ENCODE results near the gene SMARCA2. TPM values are rescaled to one million over a fixed set of nuclear protein-coding genes. Genes with fewer than 3 reads are reported as not detected.

SMARCA2 gene
- total and polyA plus RNA-seq, 4 experiments from 2014 or later: 18.5 to 245 (median 142) TPM

DNA sequence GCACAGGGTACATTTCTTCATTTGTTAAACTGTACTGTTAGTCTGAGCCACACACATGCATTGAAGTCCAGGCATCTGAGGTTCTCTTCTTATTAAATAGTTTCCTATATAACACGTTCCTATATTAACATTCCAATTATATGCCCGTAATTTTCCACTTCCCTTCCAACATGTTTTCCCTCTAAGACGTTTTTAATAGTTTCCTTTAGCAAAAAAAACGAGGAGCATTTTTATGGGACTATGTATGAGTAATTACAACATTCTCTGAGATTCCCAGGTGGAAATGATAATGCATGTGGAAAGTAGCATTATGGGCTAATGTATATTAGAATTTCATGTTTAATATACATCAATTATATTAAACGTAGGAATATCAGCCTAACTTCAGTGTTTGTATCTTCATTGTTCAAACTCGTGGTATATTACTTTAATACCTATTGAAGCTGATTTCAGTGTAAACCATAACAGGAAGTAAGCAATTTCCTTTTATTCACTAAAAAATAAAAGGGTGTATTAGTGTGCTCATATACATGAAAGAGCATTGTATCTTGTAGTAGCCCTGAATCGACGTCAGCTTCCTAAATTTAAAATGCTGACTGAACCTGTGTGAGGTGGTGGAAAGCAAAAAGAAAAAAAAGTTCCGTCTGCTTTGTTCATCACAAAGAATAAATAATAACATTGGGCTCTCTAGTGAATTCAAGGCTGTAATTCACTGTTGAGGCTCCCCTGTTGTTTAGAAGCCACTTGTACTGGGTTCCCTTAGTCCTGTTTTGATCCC lies 11.3 kb downstream of the SMARCA2 start:
- peak overlapping the region; percentile 62 to 96 (median 91) for H3K27ac Mint-ChIP-seq
- peaks cover 21 to 30% of the 10 kb centered on the region in 2 donors for H3K36me3 Mint-ChIP-seq
- peak overlapping the region; percentile 10 to 79 (median 54) for H3K4me3 Mint-ChIP-seq
- peaks cover 97% of the 10 kb centered on the region for H3K4me1 ChIP-seq (ENCODE audit: insufficient read depth, low read length)
- POLR2A ChIA-PET (ENCODE audit: partially characterized antibody): interaction anchor here (1.4 to 3.6 kb wide), 4 partner anchors 10 to 28 kb away, joined by 3 to 88 read pairs (median 14); partner anchors contain the start of gene SMARCA2
- H3K27me3 Mint-ChIP-seq: no peaks in the 10 kb centered on the region
- H3K27ac ChIP-seq (ENCODE audit: low read depth, low read length): peak overlapping the region; percentile 14
- H3K36me3 ChIP-seq (ENCODE audit: insufficient read depth, low read length): peaks cover 7% of the 10 kb centered on the region
- DNase-seq: peak; percentile 59 to 76 (median 71)
- no peaks in the 10 kb centered on the region for H3K27me3 ChIP-seq (ENCODE audit: insufficient read depth, low read length)
- CTCF ChIA-PET (ENCODE audit: partially characterized antibody): interaction anchor here (1.0 to 1.9 kb wide), 7 partner anchors 12 to 61 kb away, joined by 3 to 7 read pairs (median 3); partner anchors contain the start of gene SMARCA2
- no peaks in the 10 kb centered on the region for H3K9me3 Mint-ChIP-seq
- intact Hi-C loops (cut with micrococcal nuclease): loop anchor here (1.0 kb wide), 1 partner anchor 8 kb away; no protein-coding TSS in a partner anchor
- no peaks in the 10 kb centered on the region for H3K9me3 ChIP-seq (ENCODE audit: control insufficient read depth in 1 of 2, low read length in 2 of 2)
- peaks cover 86 to 99% (median 93%) of the 10 kb centered on the region in 4 donors for H3K4me1 Mint-ChIP-seq
- H3K4me3 ChIP-seq (ENCODE audit: low read length in 2 of 2): no peak overlapping the region

DNA sequence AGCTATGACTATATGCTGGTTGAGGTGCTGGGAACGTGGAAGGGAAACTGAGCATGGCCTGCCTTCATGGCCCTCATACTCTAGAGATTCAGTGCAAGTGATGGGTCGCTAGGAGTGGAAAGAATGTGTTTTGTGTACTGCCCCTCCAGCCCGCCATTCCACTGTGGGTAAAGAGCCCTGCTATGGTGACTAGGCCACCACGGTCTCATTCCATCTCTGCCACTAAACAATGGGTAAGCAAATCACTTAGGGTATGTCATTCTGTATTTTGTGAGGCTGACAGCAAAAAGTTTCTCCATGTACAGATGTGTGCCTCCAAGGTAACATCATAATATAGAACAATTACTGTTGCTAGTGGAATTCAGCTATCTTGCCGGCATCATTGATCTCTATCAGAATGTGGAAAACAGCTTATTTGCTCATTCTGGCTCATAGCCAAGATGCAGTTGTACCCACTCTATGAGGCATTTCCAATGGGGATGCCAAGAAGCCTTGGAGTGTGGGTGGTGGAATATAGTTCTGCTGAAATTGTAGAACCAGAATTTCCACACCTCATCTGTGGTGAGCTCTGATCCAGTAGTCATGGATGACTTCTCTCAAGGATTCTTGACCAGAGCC lies 12.5 kb downstream of the SMARCA2 start:
- Histone ChIP-seq H3K36me3 (ENCODE audit: insufficient read depth, low read length) (peaks cover 12% of the 10 kb centered on the region), H3K9me3 (ENCODE audit: control insufficient read depth in 1 of 2, low read length in 2 of 2) (no peaks in the 10 kb centered on the region), H3K4me3 (ENCODE audit: low read length in 2 of 2) (no peak overlapping the region), H3K27me3 (ENCODE audit: insufficient read depth, low read length) (no peaks in the 10 kb centered on the region), H3K4me1 (ENCODE audit: insufficient read depth, low read length) (peaks cover 97% of the 10 kb centered on the region), H3K27ac (ENCODE audit: low read depth, low read length) (no peak overlapping the region)
- ChIA-PET POLR2A (ENCODE audit: partially characterized antibody) (interaction anchor here (1.5 to 3.6 kb wide), 3 partner anchors 11 to 26 kb away, joined by 5 to 88 read pairs (median 22); partner anchors contain the start of gene SMARCA2), CTCF (ENCODE audit: partially characterized antibody) (interaction anchor here (0.8 to 1.9 kb wide), 7 partner anchors 15 to 31 kb away, joined by 3 to 7 read pairs (median 4); no protein-coding TSS in a partner anchor)
- DNase-seq: no peak
- Mint-ChIP-seq H3K4me3 (peak overlapping the region in 6 of 8 donors; percentile 33 to 63 (median 56)), H3K4me1 (peaks cover 81 to 99% (median 90%) of the 10 kb centered on the region in 4 donors), H3K9me3 (no peaks in the 10 kb centered on the region), H3K27ac (peak overlapping the region in 6 of 7 donors; percentile 79 to 96 (median 86)), H3K36me3 (peaks cover 26 to 41% of the 10 kb centered on the region in 2 donors), H3K27me3 (no peaks in the 10 kb centered on the region)
- intact Hi-C loops (cut with micrococcal nuclease): no loop called here

DNA sequence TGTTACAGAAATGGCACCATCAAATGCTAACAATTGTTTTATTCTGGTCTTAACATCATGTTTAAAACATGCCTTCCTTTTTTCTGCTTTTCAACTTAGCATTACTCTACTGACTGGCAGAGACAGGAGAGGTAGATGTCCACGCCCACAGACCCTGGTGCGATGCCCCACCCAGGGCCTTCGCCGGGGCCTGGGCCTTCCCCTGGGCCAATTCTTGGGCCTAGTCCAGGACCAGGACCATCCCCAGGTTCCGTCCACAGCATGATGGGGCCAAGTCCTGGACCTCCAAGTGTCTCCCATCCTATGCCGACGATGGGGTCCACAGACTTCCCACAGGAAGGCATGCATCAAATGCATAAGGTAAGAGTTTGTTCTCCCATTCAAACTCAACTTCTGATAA lies 13.7 kb downstream of the SMARCA2 start:
- Histone ChIP-seq H3K4me1 (ENCODE audit: insufficient read depth, low read length) (peaks cover 85% of the 10 kb centered on the region), H3K9me3 (ENCODE audit: control insufficient read depth in 1 of 2, low read length in 2 of 2) (no peaks in the 10 kb centered on the region), H3K27me3 (ENCODE audit: insufficient read depth, low read length) (no peaks in the 10 kb centered on the region), H3K36me3 (ENCODE audit: insufficient read depth, low read length) (peaks cover 24% of the 10 kb centered on the region), H3K4me3 (ENCODE audit: low read length in 2 of 2) (no peak overlapping the region), H3K27ac (ENCODE audit: low read depth, low read length) (no peak overlapping the region)
- DNase-seq: no peak
- ChIA-PET POLR2A (ENCODE audit: partially characterized antibody) (interaction anchor here (3.6 kb wide), 1 partner anchor 12 kb away, joined by 88 read pairs; the partner anchor contains the start of gene SMARCA2), CTCF (ENCODE audit: partially characterized antibody) (interaction anchor here (0.8 kb wide), 1 partner anchor 25 kb away, joined by 4 read pairs; no protein-coding TSS in a partner anchor)
- Mint-ChIP-seq H3K9me3 (no peaks in the 10 kb centered on the region), H3K27ac (peak overlapping the region in 4 of 7 donors; percentile 6 to 96 (median 65)), H3K4me1 (peaks cover 71 to 90% (median 79%) of the 10 kb centered on the region in 4 donors), H3K4me3 (no peak overlapping the region), H3K27me3 (no peaks in the 10 kb centered on the region), H3K36me3 (peaks cover 38 to 54% of the 10 kb centered on the region in 2 donors)
- intact Hi-C loops (cut with micrococcal nuclease): no loop called here

GRCh38 chr9:2029666-2030170 lies 14.6 kb downstream of the SMARCA2 start:
- Histone ChIP-seq H3K27me3 (ENCODE audit: insufficient read depth, low read length) (no peaks in the 10 kb centered on the region), H3K4me3 (ENCODE audit: low read length in 2 of 2) (no peak overlapping the region), H3K4me1 (ENCODE audit: insufficient read depth, low read length) (peaks cover 77% of the 10 kb centered on the region), H3K36me3 (ENCODE audit: insufficient read depth, low read length) (peaks cover 33% of the 10 kb centered on the region), H3K9me3 (ENCODE audit: control insufficient read depth in 1 of 2, low read length in 2 of 2) (no peaks in the 10 kb centered on the region), H3K27ac (ENCODE audit: low read depth, low read length) (no peak overlapping the region)
- POLR2A ChIA-PET (ENCODE audit: partially characterized antibody): interaction anchor here (2.4 kb wide), 1 partner anchor 12 kb away, joined by 11 read pairs; no protein-coding TSS in a partner anchor
- Mint-ChIP-seq H3K27me3 (no peaks in the 10 kb centered on the region), H3K36me3 (peaks cover 46 to 61% of the 10 kb centered on the region in 2 donors), H3K9me3 (no peaks in the 10 kb centered on the region), H3K27ac (peak overlapping the region in 5 of 7 donors; percentile 5 to 96 (median 53)), H3K4me3 (peak overlapping the region in 2 of 8 donors; percentile 3 to 37), H3K4me1 (peaks cover 66 to 87% (median 73%) of the 10 kb centered on the region in 4 donors)
- no peak for DNase-seq
- intact Hi-C loops (cut with micrococcal nuclease): loop anchor here (2.0 kb wide), 1 partner anchor 13 kb away; no protein-coding TSS in a partner anchor
- CTCF ChIA-PET (ENCODE audit: partially characterized antibody): no interaction called here

DNA sequence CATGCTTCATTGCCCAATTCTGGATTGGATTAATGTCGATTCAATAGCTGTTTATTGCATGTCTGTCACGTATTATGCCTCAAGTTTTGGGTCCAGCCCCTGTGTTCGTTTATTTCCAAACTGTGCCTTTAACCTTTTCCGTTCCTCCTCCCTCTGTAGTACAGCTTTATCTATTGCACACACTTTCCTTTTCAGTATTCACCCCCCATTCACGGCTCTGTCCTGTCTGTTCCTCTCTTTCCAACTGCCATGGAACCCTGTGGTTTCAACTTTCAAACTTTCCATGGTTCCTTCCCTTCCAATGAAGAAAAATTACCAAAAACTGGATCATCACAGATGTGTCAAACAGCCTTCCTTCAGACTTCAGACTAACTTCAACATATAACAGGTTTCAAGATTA lies 17.1 kb downstream of the SMARCA2 start:
- POLR2A ChIA-PET (ENCODE audit: partially characterized antibody): interaction anchor here (1.3 to 2.4 kb wide), 2 partner anchors 15 to 21 kb away, joined by 4 to 11 read pairs; no protein-coding TSS in a partner anchor
- no peaks in the 10 kb centered on the region for H3K9me3 ChIP-seq (ENCODE audit: control insufficient read depth in 1 of 2, low read length in 2 of 2)
- DNase-seq: no peak
- H3K27me3 ChIP-seq (ENCODE audit: insufficient read depth, low read length): no peaks in the 10 kb centered on the region
- H3K4me3 Mint-ChIP-seq: no peak overlapping the region
- peak overlapping the region in 4 of 7 donors; percentile 12 to 89 (median 44) for H3K27ac Mint-ChIP-seq
- H3K4me3 ChIP-seq (ENCODE audit: low read length in 2 of 2): no peak overlapping the region
- CTCF ChIA-PET (ENCODE audit: partially characterized antibody): no interaction called here
- peaks cover 33% of the 10 kb centered on the region for H3K36me3 ChIP-seq (ENCODE audit: insufficient read depth, low read length)
- peaks cover 55 to 77% (median 60%) of the 10 kb centered on the region in 4 donors for H3K4me1 Mint-ChIP-seq
- no peaks in the 10 kb centered on the region for H3K9me3 Mint-ChIP-seq
- H3K4me1 ChIP-seq (ENCODE audit: insufficient read depth, low read length): peaks cover 56% of the 10 kb centered on the region
- H3K27ac ChIP-seq (ENCODE audit: low read depth, low read length): no peak overlapping the region
- peaks cover 56 to 71% of the 10 kb centered on the region in 2 donors for H3K36me3 Mint-ChIP-seq
- H3K27me3 Mint-ChIP-seq: no peaks in the 10 kb centered on the region
- intact Hi-C loops (cut with micrococcal nuclease): no loop called here

GRCh38 chr9:2036844-2037243 lies 21.7 kb downstream of the SMARCA2 start:
- Histone ChIP-seq H3K4me1 (ENCODE audit: insufficient read depth, low read length) (peaks cover 13% of the 10 kb centered on the region), H3K36me3 (ENCODE audit: insufficient read depth, low read length) (peaks cover 48% of the 10 kb centered on the region), H3K27me3 (ENCODE audit: insufficient read depth, low read length) (no peaks in the 10 kb centered on the region), H3K27ac (ENCODE audit: low read depth, low read length) (no peak overlapping the region), H3K9me3 (ENCODE audit: control insufficient read depth in 1 of 2, low read length in 2 of 2) (no peaks in the 10 kb centered on the region), H3K4me3 (ENCODE audit: low read length in 2 of 2) (no peak overlapping the region)
- H3K27me3 Mint-ChIP-seq: no peaks in the 10 kb centered on the region
- ChIA-PET CTCF (ENCODE audit: partially characterized antibody) (no interaction called here), POLR2A (ENCODE audit: partially characterized antibody) (interaction anchor here (0.7 to 1.5 kb wide), 2 partner anchors 19 to 21 kb away, joined by 3 to 9 read pairs; partner anchors contain the start of gene SMARCA2)
- intact Hi-C loops (cut with micrococcal nuclease): no loop called here
- H3K9me3 Mint-ChIP-seq: no peaks in the 10 kb centered on the region
- H3K36me3 Mint-ChIP-seq: peaks cover 63 to 86% of the 10 kb centered on the region in 2 donors
- H3K4me3 Mint-ChIP-seq: no peak overlapping the region
- no peak for DNase-seq
- H3K4me1 Mint-ChIP-seq: peaks cover 31 to 56% (median 45%) of the 10 kb centered on the region in 4 donors
- H3K27ac Mint-ChIP-seq: peak overlapping the region in 5 of 7 donors; percentile 22 to 71 (median 50)

All from CD4-positive, alpha-beta memory T cell (primary cell).